Endodermal cell (in vitro differentiated cells): ENCODE data around the gene TAF15. TPM values are rescaled to one million over a fixed set of nuclear protein-coding genes. Genes with fewer than 3 reads are reported as not detected.

ENCODE experiments used
- DNase-seq: peaks from one replicate; pipeline ENCODE4 v3.0.0-alpha.2; 2017
- H3K27ac ChIP-seq: 2 replicates; pipeline ENCODE4 v1.5.1; 2013; ENCODE audit warnings: mild to moderate bottlenecking, low read depth, low read length, moderate library complexity
- H3K27me3 ChIP-seq: 2 replicates; pipeline ENCODE4 v1.6.1; 2013; ENCODE audit warnings: mild to moderate bottlenecking, low read length, moderate library complexity; ENCODE audit not compliant: insufficient read depth, control insufficient read depth, poor library complexity, severe bottlenecking
- H3K36me3 ChIP-seq: 2 replicates; pipeline ENCODE4 v1.7.0; 2013; ENCODE audit warnings: mild to moderate bottlenecking, low read length, moderate library complexity; ENCODE audit not compliant: control insufficient read depth, insufficient read depth
- H3K4me1 ChIP-seq: one replicate; pipeline ENCODE4 v1.7.0; 2013; ENCODE audit warnings: low read length; ENCODE audit not compliant: control insufficient read depth, insufficient read depth
- H3K4me3 ChIP-seq: 2 replicates; pipeline ENCODE4 v1.5.1; 2013; ENCODE audit warnings: mild to moderate bottlenecking, low read length, moderate library complexity
- H3K9ac ChIP-seq: 2 replicates; pipeline ENCODE4 v1.6.1; 2013; ENCODE audit warnings: mild to moderate bottlenecking, low read length, moderate library complexity; ENCODE audit not compliant: poor library complexity, severe bottlenecking; ENCODE audit errors: extremely low read depth
- H3K9me3 ChIP-seq: 2 replicates; pipeline ENCODE4 v1.6.1; 2013; ENCODE audit warnings: mild to moderate bottlenecking, low read length, moderate library complexity; ENCODE audit not compliant: control insufficient read depth
- H3K27ac Mint-ChIP-seq: 2 replicates; pipeline ENCODE4 v1.8.0; 2020; ENCODE audit warnings: mixed read lengths
- H3K27me3 Mint-ChIP-seq: 2 replicates; pipeline ENCODE4 v1.8.0; 2021; ENCODE audit warnings: mild to moderate bottlenecking, mixed read lengths; ENCODE audit not compliant: insufficient read depth
- H3K36me3 Mint-ChIP-seq: 2 replicates; pipeline ENCODE4 v1.8.0; 2020; ENCODE audit warnings: low read depth, mixed read lengths
- H3K4me1 Mint-ChIP-seq: 2 replicates; pipeline ENCODE4 v1.8.0; 2020; ENCODE audit warnings: mixed read lengths
- H3K4me3 Mint-ChIP-seq: 2 replicates; pipeline ENCODE4 v1.8.0; 2020; ENCODE audit warnings: mild to moderate bottlenecking, moderate library complexity, mixed read lengths
- H3K9me3 Mint-ChIP-seq: 2 replicates; pipeline ENCODE4 v1.8.0; 2020; ENCODE audit warnings: mild to moderate bottlenecking, mixed read lengths
- CTCF ChIP-seq: fragments of 200-600 bp; sonication (generic); conservative IDR thresholded peaks from 2 replicates; pipeline ENCODE4 v1.5.0; 2021; ENCODE audit warnings: antibody characterized with exemption, mild to moderate bottlenecking
- WGBS, 2 experiments: methylation state at CpG; one replicate each; pipeline versions ENCODE4 v1.1.5 to v1.1.7; 2013; ENCODE audit warnings: missing lambda C conversion rate in 2 of 2, mixed read lengths in 1 of 2; ENCODE audit not compliant: insufficient coverage in 1 of 2, insufficient read length in 1 of 2; 5-methylcytosine and 5-hydroxymethylcytosine counted together
- total RNA-seq, 2 donors: library from RNA; stranded (reverse); fragmentation: NEBNext Ultra II Directional in 1 of 2; extraction: Animal tissue kit (Norgen Biotek cat#: 25700) in 1 of 2; gene quantifications; 2 replicates in 1 of 2; 3 replicates in 1 of 2; pipeline ENCODE4 v1.2.1, GENCODE V29; 2021

The TAF15 gene
- total RNA-seq, 2 donors from 2014 or later: 230 to 247 TPM

- Mint-ChIP-seq H3K4me1 (peaks cover 23% of the 10 kb centered on the region), H3K27me3 (no peaks in the 10 kb centered on the region), H3K4me3 (no peak overlapping the region), H3K27ac (no peak overlapping the region), H3K9me3 (no peaks in the 10 kb centered on the region), H3K36me3 (no peaks in the 10 kb centered on the region)
- Histone ChIP-seq H3K4me1 (peaks cover 2% of the 10 kb centered on the region), H3K9me3 (no peaks in the 10 kb centered on the region), H3K9ac (no peak overlapping the region), H3K4me3 (no peak overlapping the region), H3K27me3 (no peaks in the 10 kb centered on the region), H3K36me3 (no peaks in the 10 kb centered on the region), H3K27ac (no peak overlapping the region)
- no peak for TF ChIP-seq CTCF
- no peak for DNase-seq
- whole genome bisulfite sequencing, 2 experiments: 80 to 86% methylated on average over 2 to 4 of the region's 4 CpGs
Observed at GRCh38 chr17:35893751-35894150, 84.5 kb downstream of the TAF15 start.

GRCh38 chr17:35894206-35894605 lies 84.9 kb downstream of the TAF15 start:
- no peak for TF ChIP-seq CTCF
- Histone ChIP-seq H3K4me1 (peaks cover 2% of the 10 kb centered on the region), H3K36me3 (no peaks in the 10 kb centered on the region), H3K9me3 (no peaks in the 10 kb centered on the region), H3K4me3 (no peak overlapping the region), H3K9ac (no peak overlapping the region), H3K27ac (no peak overlapping the region), H3K27me3 (no peaks in the 10 kb centered on the region)
- Mint-ChIP-seq H3K27me3 (peaks cover 1% of the 10 kb centered on the region), H3K9me3 (no peaks in the 10 kb centered on the region), H3K36me3 (no peaks in the 10 kb centered on the region), H3K27ac (no peak overlapping the region), H3K4me1 (peaks cover 22% of the 10 kb centered on the region), H3K4me3 (no peak overlapping the region)
- DNase-seq: no peak
- 94 to 100% methylated on average over 7 of the region's 7 CpGs for WGBS, 2 experiments

- DNase-seq: no peak
- Mint-ChIP-seq H3K36me3 (no peaks in the 10 kb centered on the region), H3K4me3 (no peak overlapping the region), H3K27me3 (peaks cover 1% of the 10 kb centered on the region), H3K4me1 (peaks cover 7% of the 10 kb centered on the region), H3K27ac (no peak overlapping the region), H3K9me3 (no peaks in the 10 kb centered on the region)
- 96 to 100% methylated on average over 5 to 14 of the region's 14 CpGs for WGBS, 2 experiments
- no peaks in the 10 kb centered on the region for H3K9me3 ChIP-seq
- no peak overlapping the region for H3K9ac ChIP-seq
- no peaks in the 10 kb centered on the region for H3K36me3 ChIP-seq
- no peak for TF ChIP-seq CTCF
- no peaks in the 10 kb centered on the region for H3K4me1 ChIP-seq
- no peak overlapping the region for H3K27ac ChIP-seq
- no peaks in the 10 kb centered on the region for H3K27me3 ChIP-seq
- H3K4me3 ChIP-seq: no peak overlapping the region
Observed at GRCh38 chr17:35895636-35896587, 86.6 kb downstream of the TAF15 start.

Other genes starting within 250 kb of the TAF15 start
- gene SLFN14, start 248.7 kb upstream of the TAF15 start, total RNA-seq: not detected
- 1 to 10 TPM; 4.0 to 4.8 TPM for gene PEX12, start 230.9 kb upstream of the TAF15 start, total RNA-seq
- 100 to 1,000 TPM; 255 to 258 TPM for gene AP2B1, start 222.2 kb upstream of the TAF15 start, total RNA-seq
- 10 to 100 TPM; 28.6 to 31.9 TPM for gene RASL10B, start 77.8 kb upstream of the TAF15 start, total RNA-seq
- under 1 TPM in 1 of 2 donors, not detected in 1; 0.09 TPM for gene GAS2L2, start 56.2 kb upstream of the TAF15 start, total RNA-seq
- not detected for gene C17orf50, start 48.6 kb upstream of the TAF15 start, total RNA-seq
- not detected for gene MMP28, start 13.8 kb upstream of the TAF15 start, total RNA-seq
- not detected for gene HEATR9, start 59.4 kb downstream of the TAF15 start, total RNA-seq
- gene CCL5, start 70.9 kb downstream of the TAF15 start, total RNA-seq: not detected
- gene RDM1, start 121.3 kb downstream of the TAF15 start, total RNA-seq: 10 to 100 TPM in 1 of 2 donors, 1 to 10 TPM in 1; 5.3 to 14.2 TPM
- gene LYZL6, start 134.2 kb downstream of the TAF15 start, total RNA-seq: not detected
- gene CCL16, start 172.0 kb downstream of the TAF15 start, total RNA-seq: not detected
- not detected for gene CCL14, start 177.2 kb downstream of the TAF15 start, total RNA-seq
- not detected for gene CCL15, start 192.1 kb downstream of the TAF15 start, total RNA-seq
- gene CCL23, start 208.5 kb downstream of the TAF15 start, total RNA-seq: not detected